HCT116 (cell line): ENCODE results near the gene ANXA2R. TPM values are rescaled to one million over a fixed set of nuclear protein-coding genes. Genes with fewer than 3 reads are reported as not detected.

Source experiments
- ATAC-seq: fragments of 200-7000 bp; cut with Tn5 transposase; 2 replicates; pipeline ENCODE4 v1.9.1; 2020; ENCODE audit warnings: mild to moderate bottlenecking, moderate library complexity
- BruUV-seq: library from RNA; stranded (reverse); fragments of 400-500 nt; replicated peaks from 2 replicates; lab custom pipeline; 2021; lab: Mats Ljungman, UMichigan
- CTCF ChIA-PET: fragments of 300-600 bp; sonication (Branson Sonifier 250); formaldehyde crosslinking; loops from one replicate; lab custom pipeline; 2021; ENCODE audit warnings: antibody characterized with exemption; lab: Charles Lee
- POLR2A ChIA-PET: fragments of 300-600, 350-600 bp; sonication (Branson Sonifier 250); formaldehyde crosslinking; loops from one replicate; lab custom pipeline; 2021; ENCODE audit warnings: antibody characterized with exemption; lab: Charles Lee
- RAD21 ChIA-PET, 2 experiments: fragments of 300-600 bp; sonication (Branson Sonifier 250); formaldehyde crosslinking; loops; one replicate each; lab custom pipeline; 2023; ENCODE audit warnings: low total read pairs in 2 of 2; ENCODE audit not compliant: uncharacterized antibody in 2 of 2, unreplicated experiment in 2 of 2, low non-redundant PET in 1 of 2; lab: Charles Lee
- DNase-seq: peaks from one replicate; pipeline ENCODE4 v3.0.0-alpha.2; 2010; ENCODE audit warnings: low read depth, low spot score
- H2AFZ ChIP-seq: fragments of 200-600 bp; shearing (Covaris generic), sonication (generic); 2 replicates; pipeline ENCODE4 v1.6.1; 2017; ENCODE audit warnings: low read depth, mixed run types, mixed read lengths, antibody characterized with exemption, low read length; ENCODE audit not compliant: poor library complexity, severe bottlenecking
- H3K27ac ChIP-seq: 2 replicates; pipeline ENCODE4 v1.5.1; 2012; ENCODE audit warnings: low read depth, low read length
- H3K27me3 ChIP-seq: fragments of 200-600 bp; sonication (generic); 2 replicates; pipeline ENCODE4 v1.6.1; 2016; ENCODE audit warnings: mixed run types, low read length, mixed read lengths; ENCODE audit not compliant: insufficient read depth
- H3K36me3 ChIP-seq, 2 experiments: fragments of 200-500 bp in 1 of 2; fragments of 200-600 bp in 1 of 2; sonication (Bioruptor generic) in 1 of 2; sonication (generic) in 1 of 2; 2 replicates each; pipeline versions ENCODE4 v1.5.1 to v1.6.1; 2014 to 2016; ENCODE audit warnings: low read length in 2 of 2, inconsistent platforms in 1 of 2, mixed read lengths in 1 of 2, mixed run types in 1 of 2; ENCODE audit not compliant: insufficient read depth in 2 of 2, control insufficient read depth in 1 of 2
- H3K4me1 ChIP-seq, 2 experiments: fragments of 200-600 bp in 1 of 2; sonication (generic) in 1 of 2; 2 replicates each; pipeline versions ENCODE4 v1.5.1 to v1.6.1; 2012 to 2017; ENCODE audit warnings: low read length in 2 of 2, inconsistent platforms in 1 of 2, mild to moderate bottlenecking in 1 of 2, mixed read lengths in 1 of 2, mixed run types in 1 of 2, moderate library complexity in 1 of 2; ENCODE audit not compliant: insufficient read depth in 2 of 2, control insufficient read depth in 1 of 2
- H3K4me2 ChIP-seq: fragments of 200-600 bp; sonication (generic); 2 replicates; pipeline ENCODE4 v1.6.1; 2017; ENCODE audit warnings: mixed run types, low read length, mixed read lengths
- H3K4me3 ChIP-seq, 2 experiments: fragments of 200-600 bp in 1 of 2; sonication (generic) in 1 of 2; replicated peaks in 1 of 2; 2 replicates each; pipeline ENCODE4 v1.5.1; 2011 to 2016; ENCODE audit warnings: low read length in 2 of 2, control low read depth in 1 of 2, low read depth in 1 of 2, mild to moderate bottlenecking in 1 of 2, mixed read lengths in 1 of 2, mixed run types in 1 of 2
- H3K79me2 ChIP-seq: fragments of 200-600 bp; sonication (generic); 2 replicates; pipeline ENCODE4 v1.6.1; 2017; ENCODE audit warnings: mild to moderate bottlenecking, mixed run types, low read length, moderate library complexity, mixed read lengths; ENCODE audit not compliant: insufficient read depth
- H3K9ac ChIP-seq: fragments of 200-600 bp; sonication (generic); 2 replicates; pipeline ENCODE4 v1.6.1; 2016; ENCODE audit warnings: low read length, mixed read lengths
- H3K9me2 ChIP-seq: fragments of 200-600 bp; sonication (generic), shearing (Covaris generic); 2 replicates; pipeline ENCODE4 v1.6.1; 2017; ENCODE audit warnings: mixed run types, mild to moderate bottlenecking, moderate library complexity; ENCODE audit not compliant: insufficient read depth
- H3K9me3 ChIP-seq, 2 experiments: fragments of 200-500 bp in 1 of 2; fragments of 200-600 bp in 1 of 2; sonication (Bioruptor generic) in 1 of 2; sonication (generic) in 1 of 2; 2 replicates each; pipeline ENCODE4 v1.6.1; 2014 to 2017; ENCODE audit warnings: low read length in 2 of 2, mixed read lengths in 2 of 2, inconsistent platforms in 1 of 2, low read depth in 1 of 2, mild to moderate bottlenecking in 1 of 2, mixed run types in 1 of 2, moderate library complexity in 1 of 2; ENCODE audit not compliant: control insufficient read depth in 1 of 2, insufficient read depth in 1 of 2
- H4K20me1 ChIP-seq: fragments of 200-600 bp; sonication (generic), shearing (Covaris generic); 2 replicates; pipeline ENCODE4 v1.6.1; 2017; ENCODE audit warnings: mixed run types, mild to moderate bottlenecking, moderate library complexity; ENCODE audit not compliant: insufficient read depth
- CBX3 ChIP-seq: IDR thresholded peaks from 2 replicates; pipeline ENCODE4 v1.6.1; 2012; ENCODE audit warnings: low read depth
- CEBPB ChIP-seq: IDR thresholded peaks from 2 replicates; pipeline ENCODE4 v1.6.1; 2012; ENCODE audit warnings: low read depth
- EZH2 ChIP-seq: fragments of 200-600 bp; sonication (generic); IDR thresholded peaks from 2 replicates; pipeline ENCODE4 v1.6.1; 2017; ENCODE audit warnings: antibody characterized with exemption, mixed run types
- EZH2phosphoT487 ChIP-seq: fragments of 200-600 bp; IDR thresholded peaks from 2 replicates; pipeline ENCODE4 v1.6.1; 2018; ENCODE audit warnings: antibody characterized with exemption, borderline replicate concordance
- FOSL1 ChIP-seq: IDR thresholded peaks from 2 replicates; pipeline ENCODE4 v1.6.1; 2012; ENCODE audit warnings: low read depth
- JUND ChIP-seq: IDR thresholded peaks from 2 replicates; pipeline ENCODE4 v1.6.1; 2012
- POLR2AphosphoS5 ChIP-seq: IDR thresholded peaks from 2 replicates; pipeline ENCODE4 v1.6.1; 2011; ENCODE audit warnings: mild to moderate bottlenecking, low read depth, low read length, moderate library complexity
- RAD21 ChIP-seq: IDR thresholded peaks from 2 replicates; pipeline ENCODE4 v1.6.1; 2012; ENCODE audit warnings: low read depth, mild to moderate bottlenecking
- SIN3A ChIP-seq: IDR thresholded peaks from 2 replicates; pipeline ENCODE4 v1.6.1; 2012; ENCODE audit warnings: low read depth
- SRF ChIP-seq: IDR thresholded peaks from 2 replicates; pipeline ENCODE4 v1.6.1; 2012; ENCODE audit warnings: low read depth
- TCF7L2 ChIP-seq: IDR thresholded peaks from 2 replicates; pipeline ENCODE4 v1.7.0; 2011; ENCODE audit warnings: borderline replicate concordance, inconsistent platforms; ENCODE audit not compliant: insufficient read depth, insufficient read length; ENCODE audit errors: extremely low read depth
- YY1 ChIP-seq: IDR thresholded peaks from 2 replicates; pipeline ENCODE4 v1.6.1; 2011; ENCODE audit warnings: low read length, low read depth, moderate library complexity, mild to moderate bottlenecking; ENCODE audit not compliant: insufficient replicate concordance; ENCODE audit errors: extremely low read depth
- ZBTB33 ChIP-seq: IDR thresholded peaks from 2 replicates; pipeline ENCODE4 v1.6.1; 2011; ENCODE audit warnings: mild to moderate bottlenecking, low read length, moderate library complexity; ENCODE audit not compliant: insufficient replicate concordance; ENCODE audit errors: extremely low read depth
- ZFX ChIP-seq: fragments of 450-650 bp; IDR thresholded peaks from 2 replicates; pipeline ENCODE4 v1.6.1; 2017
- ZNF274 ChIP-seq: fragments of 200-500 bp; sonication (Bioruptor generic); IDR thresholded peaks from 2 replicates; pipeline ENCODE4 v1.6.1; 2014; ENCODE audit warnings: mild to moderate bottlenecking, low read depth, low read length, inconsistent platforms
- intact Hi-C: fragments of 100-400 bp; cut with micrococcal nuclease; formaldehyde crosslinking; loops from 2 replicates; pipeline ENCODE4 v1.10.0; 2022
- total RNA-seq: library from RNA; stranded (reverse); gene quantifications from one replicate; pipeline ENCODE4 v1.2.1, GENCODE V29; 2021; ENCODE audit not compliant: unreplicated experiment
- TF ChIP-seq, protein P1 (sequence below): IDR thresholded peaks from 2 replicates; pipeline ENCODE4 v1.6.1; 2012
- TF ChIP-seq, protein P2 (sequence below): IDR thresholded peaks from 2 replicates; pipeline ENCODE4 v1.6.1; 2012; ENCODE audit warnings: low read depth

ANXA2R gene
- total RNA-seq, 1 experiment from 2014 or later: 0.37 TPM

DNA sequence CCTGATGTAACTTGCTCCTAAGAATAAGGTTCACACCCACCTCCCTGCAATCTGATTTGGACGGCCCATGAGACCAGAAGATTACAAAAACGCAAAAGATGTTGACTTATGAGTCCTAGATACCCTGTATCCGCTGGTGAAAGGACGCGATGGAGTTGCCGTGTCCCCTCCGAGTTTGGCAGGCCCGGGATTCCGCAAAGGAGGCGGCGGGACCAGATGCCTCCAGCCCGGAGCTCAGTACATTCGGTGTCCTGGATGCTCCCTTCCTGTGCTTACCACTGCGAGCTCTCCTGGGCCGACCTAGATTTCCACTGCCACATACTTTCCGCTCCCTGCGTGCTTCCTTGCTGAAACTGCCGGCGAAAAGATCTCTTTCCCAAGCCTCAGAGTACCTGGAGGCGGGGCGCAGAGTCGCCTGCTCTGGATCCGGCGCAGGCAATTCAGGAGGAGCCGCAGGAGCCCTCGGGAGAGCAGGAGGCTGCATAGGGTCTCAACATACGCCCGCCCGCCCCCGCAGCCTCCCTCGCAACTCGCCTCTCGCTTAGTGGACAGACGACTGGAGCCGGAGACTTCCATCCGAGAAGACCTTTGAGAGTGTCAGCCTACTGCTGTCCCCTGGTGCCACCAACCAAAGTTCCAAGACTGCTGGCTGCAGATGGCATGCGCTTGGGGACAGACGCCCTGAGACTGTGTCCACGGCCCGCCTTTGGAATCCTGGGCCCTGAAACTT lies 39.8 kb downstream of the ANXA2R start:
- TF ChIP-seq, protein P1, sequence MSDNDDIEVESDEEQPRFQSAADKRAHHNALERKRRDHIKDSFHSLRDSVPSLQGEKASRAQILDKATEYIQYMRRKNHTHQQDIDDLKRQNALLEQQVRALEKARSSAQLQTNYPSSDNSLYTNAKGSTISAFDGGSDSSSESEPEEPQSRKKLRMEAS: no peak
- no peak for TF ChIP-seq ZBTB33
- TF ChIP-seq JUND: no peak
- TF ChIP-seq, protein P2, sequence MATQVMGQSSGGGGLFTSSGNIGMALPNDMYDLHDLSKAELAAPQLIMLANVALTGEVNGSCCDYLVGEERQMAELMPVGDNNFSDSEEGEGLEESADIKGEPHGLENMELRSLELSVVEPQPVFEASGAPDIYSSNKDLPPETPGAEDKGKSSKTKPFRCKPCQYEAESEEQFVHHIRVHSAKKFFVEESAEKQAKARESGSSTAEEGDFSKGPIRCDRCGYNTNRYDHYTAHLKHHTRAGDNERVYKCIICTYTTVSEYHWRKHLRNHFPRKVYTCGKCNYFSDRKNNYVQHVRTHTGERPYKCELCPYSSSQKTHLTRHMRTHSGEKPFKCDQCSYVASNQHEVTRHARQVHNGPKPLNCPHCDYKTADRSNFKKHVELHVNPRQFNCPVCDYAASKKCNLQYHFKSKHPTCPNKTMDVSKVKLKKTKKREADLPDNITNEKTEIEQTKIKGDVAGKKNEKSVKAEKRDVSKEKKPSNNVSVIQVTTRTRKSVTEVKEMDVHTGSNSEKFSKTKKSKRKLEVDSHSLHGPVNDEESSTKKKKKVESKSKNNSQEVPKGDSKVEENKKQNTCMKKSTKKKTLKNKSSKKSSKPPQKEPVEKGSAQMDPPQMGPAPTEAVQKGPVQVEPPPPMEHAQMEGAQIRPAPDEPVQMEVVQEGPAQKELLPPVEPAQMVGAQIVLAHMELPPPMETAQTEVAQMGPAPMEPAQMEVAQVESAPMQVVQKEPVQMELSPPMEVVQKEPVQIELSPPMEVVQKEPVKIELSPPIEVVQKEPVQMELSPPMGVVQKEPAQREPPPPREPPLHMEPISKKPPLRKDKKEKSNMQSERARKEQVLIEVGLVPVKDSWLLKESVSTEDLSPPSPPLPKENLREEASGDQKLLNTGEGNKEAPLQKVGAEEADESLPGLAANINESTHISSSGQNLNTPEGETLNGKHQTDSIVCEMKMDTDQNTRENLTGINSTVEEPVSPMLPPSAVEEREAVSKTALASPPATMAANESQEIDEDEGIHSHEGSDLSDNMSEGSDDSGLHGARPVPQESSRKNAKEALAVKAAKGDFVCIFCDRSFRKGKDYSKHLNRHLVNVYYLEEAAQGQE: no peak
- TF ChIP-seq YY1: no peak
- no peak for TF ChIP-seq SIN3A
- no peak for TF ChIP-seq EZH2phosphoT487
- no peak for TF ChIP-seq EZH2
- no peak for TF ChIP-seq ZNF274
- no peak for TF ChIP-seq POLR2AphosphoS5
- TF ChIP-seq CEBPB: no peak
- no peak for TF ChIP-seq RAD21
- no peak for TF ChIP-seq FOSL1
- TF ChIP-seq TCF7L2: no peak
- no peak for TF ChIP-seq ZFX
- no peak for TF ChIP-seq CBX3
- no peak for TF ChIP-seq SRF
- H3K4me2 ChIP-seq: no peak overlapping the region
- POLR2A ChIA-PET: no interaction called here
- ATAC-seq (no peak), DNase-seq (no peak)
- intact Hi-C loops: no loop called here
- H2AFZ ChIP-seq: no peak overlapping the region
- no peak overlapping the region for H3K4me3 ChIP-seq
- H3K4me1 ChIP-seq: peaks cover under 1 to 2% of the 10 kb centered on the region in 2 experiments; a peak in 2 of 4 replicates
- no peaks in the 10 kb centered on the region for H3K9me3 ChIP-seq
- H3K79me2 ChIP-seq: no peaks in the 10 kb centered on the region
- CTCF ChIA-PET: no interaction called here
- no peaks in the 10 kb centered on the region for H3K36me3 ChIP-seq
- no peaks in the 10 kb centered on the region for H3K9me2 ChIP-seq
- no peak overlapping the region for H3K9ac ChIP-seq
- no peak overlapping the region for H3K27ac ChIP-seq
- no peaks in the 10 kb centered on the region for H3K27me3 ChIP-seq
- RAD21 ChIA-PET: no interaction called here
- no TSS peak for BruUV-seq
- no peaks in the 10 kb centered on the region for H4K20me1 ChIP-seq
